ENCODE measurements around the gene GLIPR1L1.

Gene GLIPR1L1

GRCh38 chr12:75350413-75350812 is 15.9 kb downstream of the GLIPR1L1 start:
- DNase-seq (ENCODE audit: low read depth) = no peak

DNA sequence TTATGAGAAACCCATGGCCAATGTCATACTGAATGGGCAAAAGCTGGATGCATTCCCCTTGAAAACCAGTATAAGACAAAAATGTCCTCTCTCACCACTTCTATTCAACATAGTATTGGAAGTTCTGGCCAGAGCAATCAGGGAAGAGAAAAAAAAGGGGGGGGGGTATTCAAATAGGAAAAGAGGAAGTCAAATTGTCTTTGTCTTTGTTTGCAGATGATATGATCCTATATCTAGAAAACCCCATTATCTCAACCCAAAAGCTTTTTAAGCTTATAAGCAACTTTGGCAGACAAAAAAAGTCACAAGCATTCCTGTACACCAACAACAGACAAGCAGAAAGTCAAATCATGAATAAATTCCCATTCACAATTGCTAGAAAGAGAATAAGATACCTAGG is 19.5 kb downstream of the GLIPR1L1 start:
- no peak for DNase-seq (ENCODE audit: low read depth)

DNA sequence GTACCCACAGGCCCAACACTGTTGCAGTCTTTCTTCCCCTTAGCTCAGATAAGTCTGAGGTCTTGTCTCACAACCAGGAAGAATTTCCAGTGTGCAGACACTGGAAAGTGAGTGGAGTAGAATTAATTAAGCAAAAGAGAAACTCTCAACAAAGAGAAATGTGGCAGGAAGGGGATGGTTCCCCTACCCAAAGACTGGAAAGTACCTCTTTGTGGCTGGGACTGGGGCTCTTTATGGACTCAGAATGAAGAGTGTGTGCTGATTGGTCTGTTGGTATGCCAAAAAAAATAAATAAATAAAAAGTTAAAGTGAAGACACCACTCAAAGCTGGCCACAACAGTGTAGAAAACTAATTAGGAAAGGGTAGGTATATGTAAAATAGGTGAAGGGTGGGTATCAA is 26.4 kb downstream of the GLIPR1L1 start:
- no peak for DNase-seq (ENCODE audit: low read depth)

- no peak for DNase-seq (ENCODE audit: low read depth)
These were observed 26.9 kb downstream of the GLIPR1L1 start for GRCh38 chr12:75361408-75361807.

GRCh38 chr12:75364919-75365318 is 30.4 kb downstream of the GLIPR1L1 start:
- no peak for DNase-seq (ENCODE audit: low read depth)

- DNase-seq (ENCODE audit: low read depth) = no peak
These were observed 32.2 kb downstream of the GLIPR1L1 start for GRCh38 chr12:75366629-75367028.

GRCh38 chr12:75374971-75375370 is 40.5 kb downstream of the GLIPR1L1 start:
- DNase-seq (ENCODE audit: low read depth) = no peak

GRCh38 chr12:75378354-75378753 is 43.9 kb downstream of the GLIPR1L1 start:
- peak; percentile 38 for DNase-seq (ENCODE audit: low read depth)

DNA sequence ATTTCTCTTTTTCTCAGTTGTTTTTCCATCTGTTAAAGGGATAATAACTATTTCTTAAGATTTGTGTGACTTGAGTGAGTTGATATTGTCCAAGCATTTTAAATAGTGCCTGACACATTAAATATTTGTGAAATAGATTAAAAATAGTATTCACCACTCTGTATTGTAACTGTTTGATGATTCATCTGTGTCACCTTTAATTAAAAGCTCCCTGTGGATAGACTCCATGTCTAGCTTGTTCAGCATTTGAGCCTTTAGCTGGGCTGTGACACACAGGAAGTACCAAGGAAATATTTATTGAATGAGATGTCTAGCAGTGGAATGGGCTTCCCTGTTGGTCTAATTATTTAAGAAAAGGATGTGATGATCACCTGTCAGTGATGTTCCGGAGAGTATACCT is 54.6 kb downstream of the GLIPR1L1 start:
- no peak for DNase-seq (ENCODE audit: low read depth)

DNA sequence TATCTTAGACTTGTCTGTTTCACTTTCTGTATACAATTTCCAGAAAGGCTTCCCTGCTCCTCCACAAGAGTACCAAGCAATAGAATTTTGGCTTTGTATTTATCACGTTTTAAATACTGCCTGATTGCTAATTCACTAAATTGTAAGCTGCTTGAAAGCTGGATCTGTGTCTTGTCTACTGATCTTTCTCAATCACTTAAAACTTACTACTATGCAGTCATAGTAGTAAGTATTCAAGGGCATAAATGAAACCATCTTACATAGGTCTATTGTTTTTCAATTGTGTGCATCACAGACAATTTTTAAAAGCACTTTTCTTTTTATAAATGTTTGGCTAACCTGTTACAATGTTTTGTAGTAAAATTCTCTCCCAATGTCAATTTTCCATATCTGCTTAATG is 55.2 kb downstream of the GLIPR1L1 start:
- no peak for DNase-seq (ENCODE audit: low read depth)

DNA sequence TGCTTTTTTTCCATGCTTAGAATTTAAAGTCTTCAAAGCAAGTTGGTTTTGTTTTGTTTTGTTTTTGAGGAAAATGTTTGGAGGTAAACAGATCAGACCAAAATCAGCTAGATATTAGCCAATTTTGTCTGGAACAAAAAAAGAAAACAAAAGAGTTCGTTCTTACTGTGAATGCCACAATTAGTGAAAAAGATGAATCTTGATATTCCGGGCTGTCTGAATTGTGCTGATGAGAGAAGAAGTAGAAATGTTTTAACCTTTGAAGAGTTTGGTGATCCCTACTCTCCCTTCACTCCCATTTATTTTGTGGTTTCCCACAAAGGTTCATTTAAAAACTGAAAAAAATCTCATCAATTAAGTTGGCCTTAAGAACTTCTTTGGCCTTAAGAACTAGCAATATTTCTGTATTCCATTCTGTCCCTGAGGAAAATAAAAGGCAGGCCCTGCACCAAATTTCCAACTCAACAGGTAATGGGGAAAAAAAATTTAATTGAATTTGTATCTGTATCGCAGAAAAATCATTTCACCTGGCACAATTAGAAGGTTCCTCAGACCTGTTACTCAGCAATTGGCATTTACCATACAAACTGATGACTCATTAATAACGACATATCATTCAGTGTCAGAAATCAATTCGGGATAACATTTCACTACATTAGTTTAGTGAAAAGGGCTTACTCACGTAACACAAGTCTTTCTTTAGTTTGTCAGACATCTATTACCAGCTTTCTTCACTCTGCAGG is 55.9 kb downstream of the GLIPR1L1 start:
- no peak for DNase-seq (ENCODE audit: low read depth)

- DNase-seq (ENCODE audit: low read depth) = peak; percentile 97
These were observed 56.5 kb downstream of the GLIPR1L1 start, which contains the start of gene GLIPR1L2 for GRCh38 chr12:75390899-75391538. TSS of gene GLIPR1L2 (plus strand) at chr12:75391089. CDS start at chr12:75391117, 28 bp downstream.

DNA sequence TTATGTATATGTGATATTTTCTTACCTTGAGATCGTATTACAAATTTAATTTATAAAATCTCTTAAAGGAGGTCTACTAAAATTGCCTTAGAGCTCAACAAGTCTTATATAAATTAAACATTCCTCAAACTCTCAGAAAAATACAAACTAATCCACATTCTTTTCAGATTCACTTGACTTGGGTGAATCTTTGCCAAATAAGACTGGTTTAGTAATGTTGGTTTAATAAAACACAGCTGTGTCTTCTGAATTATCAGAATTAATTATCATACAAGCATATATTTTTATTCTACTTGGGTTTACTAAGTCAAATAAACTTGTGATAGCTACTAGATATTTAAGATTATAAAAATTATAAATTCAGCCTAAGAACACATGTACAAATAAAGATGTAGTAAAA is 69.8 kb downstream of the GLIPR1L1 start:
- no peak for DNase-seq (ENCODE audit: low read depth)

- no peak for DNase-seq (ENCODE audit: low read depth)
These were observed 73.2 kb downstream of the GLIPR1L1 start for GRCh38 chr12:75407683-75408082.

GRCh38 chr12:75409830-75410229 is 75.4 kb downstream of the GLIPR1L1 start:
- no peak for DNase-seq (ENCODE audit: low read depth)

DNA sequence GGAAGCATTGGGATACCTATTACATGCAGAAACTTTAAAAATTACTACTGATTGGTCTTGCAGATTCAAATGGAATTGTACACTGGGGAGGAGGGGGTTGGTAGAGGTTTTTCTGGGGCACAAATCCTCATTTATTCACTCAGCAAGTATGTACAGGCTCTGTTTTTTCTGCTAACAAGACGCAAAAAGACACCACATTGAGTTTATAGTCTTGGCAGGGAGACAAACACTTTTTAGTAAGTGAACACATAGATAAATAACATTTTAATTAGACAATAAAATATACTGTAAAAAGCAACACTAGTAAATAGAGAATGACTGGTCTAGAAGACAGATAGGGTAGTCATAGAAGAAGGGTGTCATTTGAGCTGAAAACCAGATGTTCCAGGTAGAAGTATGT is 80.2 kb downstream of the GLIPR1L1 start:
- DNase-seq (ENCODE audit: low read depth) = no peak

GRCh38 chr12:75419841-75420240 is 85.4 kb downstream of the GLIPR1L1 start:
- DNase-seq (ENCODE audit: low read depth) = no peak
